Measurements from ENCODE around the gene OXCT2.
"Not testable (repeated sequence)": the region's sequence is repeated elsewhere in the genome, so short reads cannot be mapped to it uniquely, and the experiment has no call there.

Gene OXCT2

GRCh38 chr1:39775676-39776399 lies 4.7 kb upstream of the OXCT2 start:
- not testable (repeated sequence) for H3K4me3 ChIP-seq (ENCODE audit: low read depth, low read length); H3K27ac ChIP-seq (ENCODE audit: low read depth, low read length)

GRCh38 chr1:39775141-39775540 lies 4.0 kb upstream of the OXCT2 start:
- H3K27ac ChIP-seq (ENCODE audit: low read depth, low read length); H3K9ac ChIP-seq (ENCODE audit: low read depth, low read length); H3K4me1 ChIP-seq (ENCODE audit: control insufficient read depth, insufficient read depth, low read length); H3K4me3 ChIP-seq (ENCODE audit: low read depth, low read length); H3K9me3 ChIP-seq (ENCODE audit: control insufficient read depth, insufficient read depth, low read length); H3K36me3 ChIP-seq (ENCODE audit: control insufficient read depth, insufficient read depth, low read length): not testable (repeated sequence)
- peaks cover 19% of the 10 kb centered on the region for H3K27me3 ChIP-seq (ENCODE audit: control insufficient read depth, insufficient read depth, low read length)

More at GRCh38 chr1:39775676-39776399, 4.7 kb upstream of the OXCT2 start:
- not testable (repeated sequence) for H3K9ac ChIP-seq (ENCODE audit: low read depth, low read length); H3K9me3 ChIP-seq (ENCODE audit: control insufficient read depth, insufficient read depth, low read length); H3K4me1 ChIP-seq (ENCODE audit: control insufficient read depth, insufficient read depth, low read length); H3K36me3 ChIP-seq (ENCODE audit: control insufficient read depth, insufficient read depth, low read length)
- peaks cover 21% of the 10 kb centered on the region; the same call in 1 of the 2 replicates for H3K27me3 ChIP-seq (ENCODE audit: control insufficient read depth, insufficient read depth, low read length)

- H3K27me3 ChIP-seq (ENCODE audit: control insufficient read depth, insufficient read depth, low read length) = peaks cover 18% of the 10 kb centered on the region
- not testable (repeated sequence) for H3K36me3 ChIP-seq (ENCODE audit: control insufficient read depth, insufficient read depth, low read length); H3K4me3 ChIP-seq (ENCODE audit: low read depth, low read length); H3K9me3 ChIP-seq (ENCODE audit: control insufficient read depth, insufficient read depth, low read length); H3K4me1 ChIP-seq (ENCODE audit: control insufficient read depth, insufficient read depth, low read length); H3K27ac ChIP-seq (ENCODE audit: low read depth, low read length); H3K9ac ChIP-seq (ENCODE audit: low read depth, low read length)
Measured at GRCh38 chr1:39773369-39773979, 2.3 kb upstream of the OXCT2 start.

- not testable (repeated sequence) for H3K4me1 ChIP-seq (ENCODE audit: control insufficient read depth, insufficient read depth, low read length); H3K27ac ChIP-seq (ENCODE audit: low read depth, low read length); H3K36me3 ChIP-seq (ENCODE audit: control insufficient read depth, insufficient read depth, low read length); H3K4me3 ChIP-seq (ENCODE audit: low read depth, low read length); H3K9ac ChIP-seq (ENCODE audit: low read depth, low read length); H3K9me3 ChIP-seq (ENCODE audit: control insufficient read depth, insufficient read depth, low read length)
- H3K27me3 ChIP-seq (ENCODE audit: control insufficient read depth, insufficient read depth, low read length) = peaks cover 15% of the 10 kb centered on the region
Measured at GRCh38 chr1:39770100-39771021, 787 bp downstream of the OXCT2 start.

- not testable (repeated sequence) for H3K27ac ChIP-seq (ENCODE audit: low read depth, low read length); H3K4me1 ChIP-seq (ENCODE audit: control insufficient read depth, insufficient read depth, low read length); H3K9me3 ChIP-seq (ENCODE audit: control insufficient read depth, insufficient read depth, low read length); H3K36me3 ChIP-seq (ENCODE audit: control insufficient read depth, insufficient read depth, low read length); H3K4me3 ChIP-seq (ENCODE audit: low read depth, low read length); H3K9ac ChIP-seq (ENCODE audit: low read depth, low read length)
- peaks cover 15% of the 10 kb centered on the region for H3K27me3 ChIP-seq (ENCODE audit: control insufficient read depth, insufficient read depth, low read length)
Measured at GRCh38 chr1:39769502-39769901, 1.6 kb downstream of the OXCT2 start.

- peaks cover 13% of the 10 kb centered on the region for H3K27me3 ChIP-seq (ENCODE audit: control insufficient read depth, insufficient read depth, low read length)
- not testable (repeated sequence) for H3K9me3 ChIP-seq (ENCODE audit: control insufficient read depth, insufficient read depth, low read length); H3K4me3 ChIP-seq (ENCODE audit: low read depth, low read length); H3K36me3 ChIP-seq (ENCODE audit: control insufficient read depth, insufficient read depth, low read length); H3K9ac ChIP-seq (ENCODE audit: low read depth, low read length); H3K4me1 ChIP-seq (ENCODE audit: control insufficient read depth, insufficient read depth, low read length); H3K27ac ChIP-seq (ENCODE audit: low read depth, low read length)
Measured at GRCh38 chr1:39766466-39766865, 4.7 kb downstream of the OXCT2 start.

GRCh38 chr1:39764512-39764911 lies 6.6 kb downstream of the OXCT2 start:
- not testable (repeated sequence) for H3K27me3 ChIP-seq (ENCODE audit: control insufficient read depth, insufficient read depth, low read length); H3K36me3 ChIP-seq (ENCODE audit: control insufficient read depth, insufficient read depth, low read length); H3K27ac ChIP-seq (ENCODE audit: low read depth, low read length); H3K9ac ChIP-seq (ENCODE audit: low read depth, low read length); H3K4me1 ChIP-seq (ENCODE audit: control insufficient read depth, insufficient read depth, low read length); H3K9me3 ChIP-seq (ENCODE audit: control insufficient read depth, insufficient read depth, low read length); H3K4me3 ChIP-seq (ENCODE audit: low read depth, low read length)

- not testable (repeated sequence) for H3K27ac ChIP-seq (ENCODE audit: low read depth, low read length); H3K9ac ChIP-seq (ENCODE audit: low read depth, low read length); H3K4me1 ChIP-seq (ENCODE audit: control insufficient read depth, insufficient read depth, low read length); H3K9me3 ChIP-seq (ENCODE audit: control insufficient read depth, insufficient read depth, low read length); H3K36me3 ChIP-seq (ENCODE audit: control insufficient read depth, insufficient read depth, low read length); H3K4me3 ChIP-seq (ENCODE audit: low read depth, low read length); H3K27me3 ChIP-seq (ENCODE audit: control insufficient read depth, insufficient read depth, low read length)
Measured at GRCh38 chr1:39763619-39764374, 7.4 kb downstream of the OXCT2 start.

GRCh38 chr1:39762550-39763540 lies 8.3 kb downstream of the OXCT2 start:
- Histone ChIP-seq H3K4me1 (ENCODE audit: control insufficient read depth, insufficient read depth, low read length) (no peaks in the 10 kb centered on the region), H3K9me3 (ENCODE audit: control insufficient read depth, insufficient read depth, low read length) (no peaks in the 10 kb centered on the region; the same call in 1 of the 2 replicates), H3K4me3 (ENCODE audit: low read depth, low read length) (no peak overlapping the region), H3K9ac (ENCODE audit: low read depth, low read length) (no peak overlapping the region), H3K36me3 (ENCODE audit: control insufficient read depth, insufficient read depth, low read length) (no peaks in the 10 kb centered on the region), H3K27me3 (ENCODE audit: control insufficient read depth, insufficient read depth, low read length) (no peaks in the 10 kb centered on the region), H3K27ac (ENCODE audit: low read depth, low read length) (no peak overlapping the region)

Measured in HUES48 (cell line).